DND-41 (cell line): ENCODE data around the gene KCP.

Source experiments
- ATAC-seq: fragments of 200-7000 bp; cut with Tn5 transposase; 3 replicates; pipeline ENCODE4 v1.9.1; 2021; ENCODE audit warnings: low read depth; ENCODE audit not compliant: insufficient read depth
- DNase-seq: peaks from one replicate; pipeline ENCODE4 v3.0.0-alpha.2; 2020
- H2AFZ ChIP-seq: 2 replicates; pipeline ENCODE4 v1.6.0; 2012; ENCODE audit warnings: low read depth, low read length
- H3K27ac ChIP-seq: 2 replicates; pipeline ENCODE4 v1.5.1; 2012; ENCODE audit warnings: low read length, inconsistent platforms
- H3K27me3 ChIP-seq: fragments of 200-600 bp; sonication (generic); 2 replicates; pipeline ENCODE4 v1.6.0; 2012; ENCODE audit warnings: low read length, mild to moderate bottlenecking, inconsistent platforms; ENCODE audit not compliant: insufficient read depth, poor library complexity
- H3K36me3 ChIP-seq: 2 replicates; pipeline ENCODE4 v1.5.1; 2012; ENCODE audit warnings: low read length, inconsistent platforms; ENCODE audit not compliant: insufficient read depth
- H3K4me1 ChIP-seq: 2 replicates; pipeline ENCODE4 v1.5.1; 2012; ENCODE audit warnings: mild to moderate bottlenecking, low read length; ENCODE audit not compliant: insufficient read depth
- H3K4me2 ChIP-seq: 2 replicates; pipeline ENCODE4 v1.6.0; 2012; ENCODE audit warnings: mild to moderate bottlenecking, moderate library complexity, low read length, inconsistent platforms; ENCODE audit not compliant: insufficient read depth
- H3K4me3 ChIP-seq, 2 experiments: fragments of 200-600 bp in 1 of 2; shearing (Covaris generic) in 1 of 2; 2 replicates each; pipeline ENCODE4 v1.5.1; 2012 to 2016; ENCODE audit warnings: inconsistent platforms in 2 of 2, low read length in 2 of 2, mild to moderate bottlenecking in 2 of 2, low read depth in 1 of 2, moderate library complexity in 1 of 2
- H3K79me2 ChIP-seq: 2 replicates; pipeline ENCODE4 v1.6.0; 2012; ENCODE audit warnings: low read length, inconsistent platforms; ENCODE audit not compliant: insufficient read depth
- H3K9ac ChIP-seq: 2 replicates; pipeline ENCODE4 v1.6.0; 2012; ENCODE audit warnings: low read depth, mild to moderate bottlenecking, inconsistent platforms, low read length, moderate library complexity
- H3K9me3 ChIP-seq: 2 replicates; pipeline ENCODE4 v1.5.1; 2012; ENCODE audit warnings: low read length, moderate library complexity, mild to moderate bottlenecking, inconsistent platforms; ENCODE audit not compliant: insufficient read depth, severe bottlenecking
- H4K20me1 ChIP-seq: 2 replicates; pipeline ENCODE4 v1.6.0; 2012; ENCODE audit warnings: low read length; ENCODE audit not compliant: insufficient read depth
- CTCF ChIP-seq: IDR thresholded peaks from 2 replicates; pipeline ENCODE4 v1.5.1; 2012; ENCODE audit warnings: borderline replicate concordance, low read length, moderate library complexity, mild to moderate bottlenecking; ENCODE audit not compliant: poor library complexity, severe bottlenecking; ENCODE audit errors: extremely low read depth
- EZH2 ChIP-seq: IDR thresholded peaks from 3 replicates; pipeline ENCODE4 v1.6.1; 2012; ENCODE audit warnings: borderline replicate concordance, low read depth, mild to moderate bottlenecking, moderate library complexity, low read length, inconsistent platforms; ENCODE audit not compliant: severe bottlenecking

Gene KCP

GRCh38 chr7:128862571-128863432 is 47.7 kb downstream of the KCP start, which contains the start of gene ATP6V1F:
ATP6V1F (plus strand) TSS chr7:128862856; CDS start chr7:128862905, 49 bp downstream.
- DNase-seq: peak; percentile 99
- TF ChIP-seq CTCF: no peak
- TF ChIP-seq EZH2: no peak
- Histone ChIP-seq H3K4me2 (peak within 1 kb of the TSS; percentile 67), H3K27ac (peak within 1 kb of the TSS; percentile 77), H3K4me3 (peak within 1 kb of the TSS; percentile 39 to 69; a peak in 3 of 4 replicates), H3K36me3 (peaks cover 25% of the 10 kb centered on the region), H3K79me2 (peaks cover 24% of the 10 kb centered on the region), H3K4me1 (peaks cover 18% of the 10 kb centered on the region), H3K27me3 (no peaks in the 10 kb centered on the region), H2AFZ (peak within 1 kb of the TSS; percentile 91), H3K9ac (peak within 1 kb of the TSS; percentile 70), H4K20me1 (peaks cover 18% of the 10 kb centered on the region; the same call in 1 of the 2 replicates), H3K9me3 (no peaks in the 10 kb centered on the region)
- ATAC-seq: peak; percentile 91

- Histone ChIP-seq H3K27ac (peak overlapping the region; percentile 77), H3K4me1 (peaks cover 18% of the 10 kb centered on the region), H4K20me1 (peaks cover 17% of the 10 kb centered on the region; the same call in 1 of the 2 replicates), H3K36me3 (peaks cover 25% of the 10 kb centered on the region), H3K4me2 (peak overlapping the region; percentile 67), H3K27me3 (no peaks in the 10 kb centered on the region), H2AFZ (peak overlapping the region; percentile 91), H3K79me2 (peaks cover 24% of the 10 kb centered on the region), H3K9ac (peak overlapping the region; percentile 70), H3K9me3 (no peaks in the 10 kb centered on the region), H3K4me3 (peak overlapping the region; percentile 13 to 69; a peak in 3 of 4 replicates)
- DNase-seq (no peak), ATAC-seq (no peak)
- TF ChIP-seq CTCF (no peak), EZH2 (no peak)
Measured at GRCh38 chr7:128861957-128862570, 48.4 kb downstream of the KCP start.

GRCh38 chr7:128860158-128861073 is 50.1 kb downstream of the KCP start:
- Histone ChIP-seq H3K9ac (no peak overlapping the region), H3K4me1 (peaks cover 18% of the 10 kb centered on the region), H2AFZ (peak overlapping the region; percentile 26; the same call in 1 of the 2 replicates), H3K27ac (no peak overlapping the region), H3K79me2 (peaks cover 24% of the 10 kb centered on the region), H3K36me3 (peaks cover 10% of the 10 kb centered on the region), H3K9me3 (no peaks in the 10 kb centered on the region), H3K27me3 (no peaks in the 10 kb centered on the region), H3K4me2 (no peak overlapping the region), H3K4me3 (no peak overlapping the region), H4K20me1 (peaks cover 9% of the 10 kb centered on the region; the same call in 1 of the 2 replicates)
- DNase-seq: no peak
- no peak for ATAC-seq
- TF ChIP-seq EZH2 (no peak), CTCF (peak; percentile 32)
